K562 (cell line): Measurements from ENCODE around the gene FUT2. TPM values are rescaled to one million over a fixed set of nuclear protein-coding genes. Genes with fewer than 3 reads are reported as not detected.

ENCODE experiments used
- COPS2 ChIP-seq: fragments of 450-650 bp; conservative IDR thresholded peaks from 2 replicates; pipeline ENCODE4 v1.6.1; 2016; ENCODE audit warnings: mild to moderate bottlenecking, moderate library complexity
- GABPB1 ChIP-seq: sonication (generic); formaldehyde crosslinking; IDR thresholded peaks from 2 replicates; pipeline ENCODE4 v1.8.0; 2022; ENCODE audit warnings: mild to moderate bottlenecking, missing genetic modification reagents
- HMG20A ChIP-seq: fragments of 450-650 bp; formaldehyde crosslinking; conservative IDR thresholded peaks from 2 replicates; pipeline ENCODE4 v1.4.0; 2020; ENCODE audit warnings: mild to moderate bottlenecking, mixed read lengths
- KDM1A ChIP-seq, 2 experiments: fragments of 450-650 bp; IDR thresholded peaks; 2 replicates each; pipeline ENCODE4 v1.6.1; 2016; ENCODE audit warnings: mild to moderate bottlenecking in 2 of 2
- REST ChIP-seq, 2 experiments: fragments of 450-650 bp; formaldehyde crosslinking in 1 of 2; IDR thresholded peaks; 2 replicates each; pipeline versions ENCODE4 v1.4.0 to v1.6.1; 2014 to 2020; ENCODE audit warnings: mild to moderate bottlenecking in 2 of 2, borderline replicate concordance in 1 of 2, low read depth in 1 of 2
- SMC3 ChIP-seq: conservative IDR thresholded peaks from 2 replicates; pipeline ENCODE4 v1.6.1; 2011; ENCODE audit warnings: low read depth, low read length, improper control_type of control experiment; ENCODE audit not compliant: insufficient read depth
- SP2 ChIP-seq: IDR thresholded peaks from 2 replicates; pipeline ENCODE4 v1.6.1; 2011; ENCODE audit warnings: mild to moderate bottlenecking, low read depth, low read length, moderate library complexity; ENCODE audit not compliant: poor library complexity, severe bottlenecking; ENCODE audit errors: extremely low read depth
- U2AF1 ChIP-seq: fragments of 200-400 bp; formaldehyde crosslinking; optimal IDR thresholded peaks from 2 replicates; pipeline ENCODE3; 2017; ENCODE audit warnings: mild to moderate bottlenecking, low read depth, low read length, moderate library complexity
- XRCC5 ChIP-seq: fragments of 200-400 bp; formaldehyde crosslinking; IDR thresholded peaks from 2 replicates; pipeline ENCODE4 v1.6.1; 2017; ENCODE audit warnings: low read depth, mild to moderate bottlenecking, low read length
- ZFPM2 ChIP-seq: fragments of 250-450 bp; sonication (Bioruptor Pico); IDR thresholded peaks from 2 replicates; pipeline ENCODE4 v1.5.1; 2022; ENCODE audit warnings: mild to moderate bottlenecking
- polyA plus RNA-seq, 8 experiments: library from polyadenylated mRNA; depleted of rRNA in 4 of 8; stranded (reverse) in 5 of 8; unstranded in 3 of 8; fragments of >200 nt; fragmentation: Nextera tagmentation in 2 of 8; fragmentation: Illumina TruSeq in 1 of 8; extraction: Ambion mirVana in 2 of 8; extraction: Trizol in 1 of 8; gene quantifications; 2 replicates each; pipeline versions ENCODE4 v1.2.1 to v1.2.3, GENCODE V29; 2011 to 2014; ENCODE audit warnings: inconsistent platforms in 1 of 8, missing spikeins in 1 of 8
- total RNA-seq, 7 experiments: library from RNA; depleted of rRNA in 6 of 7; stranded (reverse); fragments of >200 nt in 6 of 7; fragmentation: Illumina TruSeq in 2 of 7; extraction: Trizol in 2 of 7; gene quantifications; 2 replicates each; pipeline versions ENCODE4 v1.2.1 to v1.2.3, GENCODE V29; 2011 to 2021; ENCODE audit warnings: low replicate concordance in 1 of 7
- TF ChIP-seq, protein P1 (sequence below): sonication (generic); formaldehyde crosslinking; IDR thresholded peaks from 2 replicates; pipeline ENCODE4 v1.8.1; 2023; ENCODE audit warnings: mild to moderate bottlenecking, missing genetic modification reagents
- TF ChIP-seq, protein P2 (sequence below), 2 experiments: fragments of 200-800 bp in 1 of 2; sonication (Bioruptor generic) in 1 of 2; sonication (generic) in 1 of 2; formaldehyde crosslinking in 1 of 2; IDR thresholded peaks in 1 of 2; conservative IDR thresholded peaks in 1 of 2; 2 replicates each; pipeline versions ENCODE4 v1.5.0 to v1.6.1; 2016 to 2020; ENCODE audit warnings: missing compliant biosample characterization in 1 of 2, missing genetic modification characterization in 1 of 2, missing genetic modification reagents in 1 of 2

Gene FUT2
- total and polyA plus RNA-seq, 9 of the 15 experiments (the other 6 are each of a cell fraction or from before 2014, with no cell fraction given), result 0.03 to 0.04 TPM; not detected in 7

- peak; percentile 84 for TF ChIP-seq REST (IDR thresholded peaks at IDR 0.05; ENCODE audit: borderline replicate concordance)
- peak; percentile 82 for TF ChIP-seq REST (CRISPR knock-in tag; IDR thresholded peaks at IDR 0.05; ENCODE audit: low read depth)
- TF ChIP-seq COPS2, result no peak
- no peak for TF ChIP-seq SP2
- TF ChIP-seq GABPB1 (CRISPR knock-in tag), result peak; percentile 44
- no peak for TF ChIP-seq U2AF1
- no peak for TF ChIP-seq KDM1A (IDR thresholded peaks at IDR 0.05)
- TF ChIP-seq HMG20A (CRISPR knock-in tag), result no peak
- TF ChIP-seq, protein P1, sequence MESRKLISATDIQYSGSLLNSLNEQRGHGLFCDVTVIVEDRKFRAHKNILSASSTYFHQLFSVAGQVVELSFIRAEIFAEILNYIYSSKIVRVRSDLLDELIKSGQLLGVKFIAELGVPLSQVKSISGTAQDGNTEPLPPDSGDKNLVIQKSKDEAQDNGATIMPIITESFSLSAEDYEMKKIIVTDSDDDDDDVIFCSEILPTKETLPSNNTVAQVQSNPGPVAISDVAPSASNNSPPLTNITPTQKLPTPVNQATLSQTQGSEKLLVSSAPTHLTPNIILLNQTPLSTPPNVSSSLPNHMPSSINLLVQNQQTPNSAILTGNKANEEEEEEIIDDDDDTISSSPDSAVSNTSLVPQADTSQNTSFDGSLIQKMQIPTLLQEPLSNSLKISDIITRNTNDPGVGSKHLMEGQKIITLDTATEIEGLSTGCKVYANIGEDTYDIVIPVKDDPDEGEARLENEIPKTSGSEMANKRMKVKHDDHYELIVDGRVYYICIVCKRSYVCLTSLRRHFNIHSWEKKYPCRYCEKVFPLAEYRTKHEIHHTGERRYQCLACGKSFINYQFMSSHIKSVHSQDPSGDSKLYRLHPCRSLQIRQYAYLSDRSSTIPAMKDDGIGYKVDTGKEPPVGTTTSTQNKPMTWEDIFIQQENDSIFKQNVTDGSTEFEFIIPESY (CRISPR knock-in tag), result peak; percentile 95
- TF ChIP-seq SMC3, result peak; percentile 81
- no peak for TF ChIP-seq XRCC5
- TF ChIP-seq ZFPM2 (CRISPR knock-in tag), result no peak
- TF ChIP-seq, protein P2, sequence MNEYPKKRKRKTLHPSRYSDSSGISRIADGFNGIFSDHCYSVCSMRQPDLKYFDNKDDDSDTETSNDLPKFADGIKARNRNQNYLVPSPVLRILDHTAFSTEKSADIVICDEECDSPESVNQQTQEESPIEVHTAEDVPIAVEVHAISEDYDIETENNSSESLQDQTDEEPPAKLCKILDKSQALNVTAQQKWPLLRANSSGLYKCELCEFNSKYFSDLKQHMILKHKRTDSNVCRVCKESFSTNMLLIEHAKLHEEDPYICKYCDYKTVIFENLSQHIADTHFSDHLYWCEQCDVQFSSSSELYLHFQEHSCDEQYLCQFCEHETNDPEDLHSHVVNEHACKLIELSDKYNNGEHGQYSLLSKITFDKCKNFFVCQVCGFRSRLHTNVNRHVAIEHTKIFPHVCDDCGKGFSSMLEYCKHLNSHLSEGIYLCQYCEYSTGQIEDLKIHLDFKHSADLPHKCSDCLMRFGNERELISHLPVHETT (CRISPR knock-in tag; conservative IDR thresholded peaks at IDR 0.05 in 1 of 2, IDR thresholded peaks at IDR 0.05 in 1 of 2), result peak in 1 of 2 experiments; percentile 80; a peak in 2 of 4 replicates
These were observed 43.0 kb downstream of the FUT2 start (continued) for GRCh38 chr19:48738557-48739403.
